ENCODE data around the gene EMID1.
A peak's percentile ranks its signal among the peaks of the same experiment; 100 is the strongest.

Gene EMID1

DNA sequence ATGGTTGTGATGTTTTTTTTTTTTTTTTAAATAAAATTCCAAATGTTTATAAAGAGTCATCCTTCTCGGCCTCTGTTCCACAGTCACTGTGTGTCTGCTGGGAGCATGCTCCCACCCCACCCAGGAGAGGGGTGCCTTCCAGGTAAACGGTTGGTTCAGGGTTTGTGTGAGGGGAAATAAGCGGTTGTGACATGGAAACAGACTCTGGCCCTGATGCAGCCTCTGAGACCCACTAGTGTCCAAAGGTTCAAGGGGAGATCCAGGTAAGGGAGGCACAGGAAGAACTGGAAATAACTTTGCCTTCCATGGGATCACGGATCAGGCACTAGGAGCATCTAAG is 94.7 kb downstream of the EMID1 start:
- no peak for DNase-seq

DNA sequence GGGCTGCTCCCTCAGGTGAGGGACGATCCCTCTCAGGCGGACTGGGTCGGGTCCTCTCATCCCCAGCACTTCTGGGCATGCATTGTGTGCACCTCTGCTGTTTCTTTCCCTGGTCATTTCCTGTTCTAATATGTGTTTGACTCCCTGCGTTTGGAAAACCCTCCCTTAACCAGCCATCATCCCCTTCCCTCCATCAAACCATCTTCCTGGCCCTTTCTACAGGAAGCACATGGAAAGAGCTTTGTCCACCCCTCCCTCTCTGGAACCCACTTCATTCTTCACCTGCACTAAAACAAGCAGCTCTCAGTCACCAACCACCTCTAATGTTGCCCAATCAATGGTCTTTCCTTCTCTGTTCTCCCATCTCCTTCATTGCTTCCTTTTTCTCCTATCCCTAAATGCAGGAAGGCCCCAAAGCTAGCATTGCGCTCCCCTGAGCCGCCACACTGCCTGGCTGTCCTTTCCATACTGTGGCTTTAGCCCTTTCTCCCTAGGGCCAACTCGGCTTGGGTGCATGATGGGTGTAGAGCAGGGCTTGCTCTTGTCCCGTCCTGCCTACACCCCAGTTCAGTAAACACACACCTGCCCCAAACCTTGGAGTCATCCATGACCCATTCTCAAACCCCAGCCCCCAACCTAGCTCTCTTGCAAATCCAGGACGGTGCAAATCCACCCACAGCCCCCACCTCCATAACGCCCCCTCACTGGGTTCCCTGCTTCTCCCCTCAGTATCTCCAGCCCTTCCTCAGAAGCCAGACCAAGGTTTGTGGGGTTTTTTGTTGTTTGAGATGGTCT is 95.3 kb downstream of the EMID1 start:
- no peak for DNase-seq

DNA sequence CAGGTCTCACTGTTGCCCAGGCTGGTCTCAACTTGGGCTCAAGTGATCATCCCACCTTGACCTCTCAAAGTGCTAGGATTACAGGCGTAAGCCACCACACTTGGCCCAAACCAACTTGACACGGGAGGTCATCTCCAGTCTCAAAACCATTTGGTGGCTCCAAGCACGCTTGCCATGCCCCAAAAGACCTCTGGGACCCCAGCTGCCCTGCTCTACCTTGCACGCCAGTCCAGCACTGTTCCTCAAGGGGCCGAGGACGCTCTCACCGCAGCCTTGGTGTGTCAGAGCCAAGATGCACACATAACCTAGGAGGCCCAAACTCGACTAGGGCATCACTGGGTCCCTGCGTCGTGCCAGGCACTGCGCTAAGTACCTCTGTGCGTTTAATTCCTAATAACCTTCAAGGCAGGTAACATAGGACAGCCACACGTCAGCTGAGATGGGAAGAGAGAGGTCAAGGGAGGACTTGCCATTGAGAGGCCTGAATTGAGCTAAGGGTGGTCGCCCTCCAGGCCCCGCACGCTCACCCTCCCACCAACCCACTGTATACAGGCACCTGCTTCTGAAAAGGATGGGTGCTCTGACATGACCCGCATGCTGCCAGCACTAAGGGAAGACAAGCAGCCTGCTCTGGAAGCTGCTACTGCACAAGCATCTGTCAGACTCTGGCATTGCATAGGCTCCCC is 96.2 kb downstream of the EMID1 start:
- DNase-seq, result no peak

DNA sequence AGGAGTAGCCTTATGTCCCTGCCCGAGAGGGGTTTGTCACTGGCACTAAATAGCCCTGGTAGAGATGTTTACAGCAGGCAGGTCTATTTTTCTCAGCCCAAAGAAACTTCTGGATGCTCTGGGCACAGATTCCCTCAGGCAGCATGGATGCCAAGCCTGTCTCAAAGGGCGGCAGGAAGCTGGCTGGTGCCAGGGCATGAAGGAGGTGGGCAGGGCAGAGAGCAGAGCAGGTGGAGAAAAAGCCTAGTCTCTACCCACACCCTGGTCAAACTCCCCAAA is 96.6 kb downstream of the EMID1 start:
- no peak for DNase-seq

DNA sequence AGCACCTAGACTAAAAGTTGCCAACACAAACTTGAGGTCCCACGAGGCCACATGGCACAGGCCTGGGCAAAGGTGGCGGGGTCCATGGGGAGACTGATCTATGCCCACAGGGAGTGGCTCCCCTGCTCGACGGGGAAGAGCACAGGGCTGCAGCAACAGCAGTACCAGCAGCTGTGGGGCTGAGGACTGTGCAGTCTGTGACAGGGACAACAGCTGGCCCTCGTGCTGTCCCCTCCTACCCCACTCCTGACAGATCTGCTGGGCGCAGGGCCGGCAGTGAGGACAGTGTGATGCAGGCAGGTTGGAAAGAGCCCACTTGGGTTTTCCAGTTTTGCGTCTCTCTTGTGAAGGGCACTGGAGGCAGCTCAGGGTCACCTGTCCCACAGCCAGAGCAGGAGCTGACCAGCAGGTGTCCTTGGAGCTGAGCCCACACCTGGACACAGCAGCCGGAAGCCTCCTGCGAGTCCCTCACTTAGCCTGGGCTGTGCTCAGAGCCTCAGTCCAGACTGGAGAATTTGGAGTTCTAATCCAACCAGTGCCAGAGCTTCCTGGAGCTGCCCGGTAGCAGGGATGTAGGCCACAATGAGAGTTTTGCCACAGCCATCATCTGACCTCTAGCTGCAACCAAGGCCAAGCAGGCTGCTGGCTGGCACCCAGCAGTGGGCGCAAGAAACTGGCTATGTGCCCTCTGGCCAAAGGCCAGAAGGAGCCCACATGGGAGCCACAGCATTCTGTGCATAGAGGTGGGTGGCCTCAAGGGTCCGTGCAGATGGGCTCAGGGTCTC is 97.2 kb downstream of the EMID1 start:
- no peak for DNase-seq

DNA sequence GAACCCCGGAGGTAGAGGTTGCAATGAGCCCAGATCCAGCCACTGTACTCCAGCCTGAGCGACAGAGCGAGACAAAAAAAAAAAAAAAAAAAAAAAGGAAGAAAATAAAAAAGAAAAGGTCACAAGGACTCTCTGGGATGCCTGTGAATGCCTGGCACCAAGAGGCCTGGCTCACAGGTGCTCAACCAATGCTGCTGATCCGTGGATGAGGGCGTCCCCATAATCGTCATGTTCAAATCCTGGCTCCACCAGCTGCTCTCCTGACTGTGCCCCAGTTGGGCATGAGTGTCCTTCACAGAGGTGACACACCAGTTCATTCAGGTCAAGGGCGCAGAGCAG is 100.1 kb downstream of the EMID1 start:
- no peak for DNase-seq

DNA sequence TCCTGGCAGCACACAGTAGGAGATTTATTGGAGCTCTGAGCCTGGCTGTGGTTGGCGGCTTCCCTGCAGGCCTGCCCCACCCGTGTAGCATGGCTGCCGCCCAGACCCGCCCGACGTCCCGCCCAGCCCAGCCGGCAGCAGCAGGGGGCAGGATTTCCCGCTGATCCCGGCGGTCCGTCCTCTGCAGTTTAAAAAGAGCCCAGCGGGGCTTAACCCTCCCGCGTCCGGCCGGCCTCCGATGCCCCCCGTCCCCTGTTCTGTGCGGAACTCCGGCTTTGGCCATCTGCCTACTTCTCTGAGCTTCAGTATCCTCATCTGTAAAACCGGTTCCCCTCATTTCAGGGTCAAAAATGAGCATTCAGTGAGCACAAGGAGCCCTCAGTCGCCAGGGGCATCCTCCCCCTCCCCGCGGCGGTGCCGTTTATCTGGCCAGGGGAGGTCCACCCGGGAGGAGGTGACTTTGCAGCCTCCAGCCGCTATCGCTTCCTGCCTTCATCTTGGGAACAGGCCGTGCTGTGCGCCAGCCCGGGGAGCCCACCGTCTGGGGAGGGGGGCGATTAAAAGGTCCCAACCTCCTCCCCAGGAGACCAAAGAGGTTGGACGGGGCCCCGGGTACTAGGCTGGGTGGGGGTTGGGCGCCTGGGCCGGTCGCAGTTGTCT is 100.6 kb downstream of the EMID1 start, which contains the start of gene GAS2L1:
Gene GAS2L1 (plus strand): TSS at position 476 of the 660 bp plus-strand sequence. CDS start 1,456 bp downstream, outside the sequence.
- DNase-seq, result peak; percentile 49

DNA sequence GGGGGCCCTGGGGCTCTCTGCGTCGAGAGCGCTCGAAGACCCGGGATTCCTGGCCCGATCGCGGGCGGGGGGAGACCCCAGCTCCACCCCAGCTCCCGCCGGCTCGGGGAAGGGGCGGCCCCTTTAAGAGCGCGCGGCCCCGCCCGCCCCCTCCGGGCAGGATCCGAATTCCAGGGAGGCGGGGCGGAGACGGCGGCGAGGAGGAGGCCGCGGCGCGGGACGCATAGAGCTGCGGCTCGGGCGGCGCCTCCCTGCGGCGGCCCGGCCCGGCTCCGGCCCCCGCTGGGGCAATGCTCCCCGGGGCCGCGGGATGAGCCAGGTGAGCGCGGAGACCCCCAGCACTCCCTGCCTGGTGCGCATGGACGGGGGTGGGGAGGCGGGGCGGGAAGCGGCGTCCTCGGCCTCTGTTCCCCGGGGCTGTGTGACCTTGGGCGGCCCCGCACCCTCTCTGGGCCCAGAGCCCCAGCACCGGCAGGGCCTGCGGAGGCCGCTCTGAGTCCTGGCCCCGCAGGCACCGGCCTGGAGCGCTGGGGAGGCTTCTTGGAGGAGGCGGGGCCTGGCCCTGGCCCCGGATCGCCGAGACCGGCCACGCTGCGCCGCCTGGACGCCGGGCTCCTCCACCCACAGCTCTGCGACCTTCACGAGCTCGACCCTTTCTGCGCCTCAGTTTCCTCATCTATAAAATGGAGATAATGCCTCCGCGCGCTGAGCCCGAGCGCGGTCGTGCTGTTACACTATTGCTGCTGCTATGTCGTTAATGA is 101.3 kb downstream of the EMID1 start:
- DNase-seq, result peak; percentile 72

DNA sequence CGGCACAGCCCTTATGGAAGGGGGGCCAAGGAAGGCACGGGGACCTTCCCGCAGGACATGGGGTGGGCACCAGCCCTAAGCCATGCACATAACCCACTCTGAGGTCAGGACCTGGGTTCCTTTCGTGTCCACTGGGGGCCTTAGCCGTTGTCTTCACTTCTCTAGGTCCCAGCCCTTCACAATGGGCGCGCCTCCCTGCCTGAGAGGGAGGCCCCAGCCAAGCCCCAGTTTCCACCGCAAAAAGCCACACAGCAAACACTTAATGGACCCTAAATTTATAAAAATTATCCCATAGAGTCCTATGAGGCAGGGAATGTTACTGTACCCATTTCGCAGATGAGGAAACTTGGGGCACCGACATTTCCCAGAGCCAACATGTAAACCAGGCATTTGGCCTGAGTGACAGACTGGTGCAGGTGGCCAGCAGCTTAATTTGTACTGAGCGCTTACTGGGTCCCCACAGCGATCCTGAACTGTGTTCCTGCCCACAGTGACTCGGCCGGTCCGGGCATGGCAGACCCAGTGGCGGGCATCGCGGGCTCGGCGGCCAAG is 102.0 kb downstream of the EMID1 start:
- DNase-seq, result no peak

DNA sequence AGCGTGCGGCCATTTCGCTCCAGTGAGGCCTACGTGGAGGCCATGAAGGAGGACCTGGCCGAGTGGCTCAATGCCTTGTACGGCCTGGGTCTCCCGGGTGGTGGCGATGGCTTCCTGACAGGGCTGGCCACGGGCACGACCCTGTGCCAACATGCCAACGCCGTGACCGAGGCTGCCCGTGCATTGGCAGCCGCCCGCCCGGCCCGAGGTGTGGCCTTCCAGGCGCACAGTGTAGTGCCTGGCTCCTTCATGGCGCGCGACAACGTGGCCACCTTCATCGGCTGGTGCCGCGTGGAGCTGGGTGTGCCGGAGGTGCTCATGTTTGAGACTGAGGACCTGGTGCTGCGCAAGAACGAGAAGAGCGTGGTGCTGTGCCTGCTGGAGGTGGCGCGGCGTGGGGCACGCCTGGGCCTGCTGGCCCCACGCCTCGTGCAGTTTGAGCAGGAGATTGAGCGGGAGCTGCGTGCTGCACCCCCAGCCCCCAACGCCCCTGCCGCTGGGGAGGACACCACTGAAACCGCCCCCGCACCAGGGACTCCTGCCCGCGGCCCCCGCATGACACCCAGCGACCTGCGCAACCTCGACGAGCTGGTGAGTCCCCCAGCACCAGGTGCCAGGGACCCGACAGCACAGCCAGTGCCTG is 102.6 kb downstream of the EMID1 start:
- no peak for DNase-seq

DNA sequence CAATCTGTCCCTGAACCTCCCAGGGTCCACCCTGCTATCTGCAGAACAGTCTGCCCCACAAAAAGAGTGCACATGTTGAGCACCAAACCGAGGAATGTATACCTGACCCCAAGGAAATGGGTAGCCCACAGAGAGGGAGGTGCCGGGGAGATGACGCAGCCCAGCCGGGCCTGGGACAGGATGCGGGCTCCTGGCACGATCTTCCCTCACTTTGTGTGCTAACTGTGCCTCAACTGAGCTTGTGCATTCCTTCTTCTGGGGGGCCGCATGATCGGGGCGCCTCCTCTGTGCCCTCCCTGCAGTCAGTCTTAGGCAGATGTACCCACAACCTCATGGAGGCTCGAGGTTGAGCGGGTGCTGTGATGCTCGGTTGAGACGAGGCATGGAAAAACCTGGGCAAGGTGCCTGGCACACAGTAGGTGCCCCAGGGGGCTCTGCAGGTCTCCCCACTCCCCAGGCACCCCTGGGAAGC is 103.1 kb downstream of the EMID1 start:
- DNase-seq, result no peak

Measured in amniotic stem cell (primary cell).